Measurements from ENCODE around the gene CLIP3. TPM values are rescaled to one million over a fixed set of nuclear protein-coding genes. Genes with fewer than 3 reads are reported as not detected.

CLIP3 gene
- total RNA-seq (2022; extraction: Qiagen RNA extraction; ENCODE audit: low read depth), result 0.40 to 1.4 TPM (median 0.76 TPM) in 5 replicates

GRCh38 chr19:36032251-36033104, at the start of gene CLIP3:
CLIP3 (minus strand) TSS chr19:36032873; CDS start chr19:36032357, 516 bp downstream.

GRCh38 chr19:36054733-36055686, 22.3 kb upstream of the CLIP3 start, which contains the start of gene WDR62:
WDR62 (plus strand) TSS chr19:36054897; CDS start chr19:36054972, 75 bp downstream.

GRCh38 chr19:36054119-36054732, 21.6 kb upstream of the CLIP3 start, which contains the start of gene THAP8:
THAP8 (minus strand) TSS chr19:36054285; CDS start chr19:36054217, 68 bp downstream.

GRCh38 chr19:36014012-36014924, 18.4 kb downstream of the CLIP3 start, which contains the start of gene ALKBH6:
ALKBH6 (minus strand) TSS chr19:36014213; CDS start chr19:36013397, 816 bp downstream.

GRCh38 chr19:36008336-36008978, 24.2 kb downstream of the CLIP3 start, which contains the start of gene SYNE4:
SYNE4 (minus strand) TSS chr19:36008813; CDS start chr19:36008681, 132 bp downstream.

GRCh38 chr19:35995048-35995993, 37.4 kb downstream of the CLIP3 start, which contains the start of gene SDHAF1:
SDHAF1 (plus strand) TSS chr19:35995188; CDS start chr19:35995275, 87 bp downstream.

Other genes with a start within 250 kb of the CLIP3 start
- gene PRODH2, start 220.0 kb downstream of the CLIP3 start, total RNA-seq (2022; extraction: Qiagen RNA extraction; ENCODE audit: low read depth), result 0.18 to 0.61 TPM (median 0.44 TPM) in 5 replicates
- 0.13 to 0.65 TPM (median 0.36 TPM) in 5 replicates for gene NPHS1, start 180.4 kb downstream of the CLIP3 start, total RNA-seq (2022; extraction: Qiagen RNA extraction; ENCODE audit: low read depth)
- gene KIRREL2, start 176.0 kb downstream of the CLIP3 start, total RNA-seq (2022; extraction: Qiagen RNA extraction; ENCODE audit: low read depth), result 0.53 to 0.73 TPM (median 0.57 TPM) in 5 replicates
- gene APLP1, start 164.3 kb downstream of the CLIP3 start, total RNA-seq (2022; extraction: Qiagen RNA extraction; ENCODE audit: low read depth), result 69.5 to 103 TPM (median 99.5 TPM) in 5 replicates
- gene NFKBID, start 132.3 kb downstream of the CLIP3 start, total RNA-seq (2022; extraction: Qiagen RNA extraction; ENCODE audit: low read depth), result 6.6 to 8.7 TPM (median 7.9 TPM) in 5 replicates
- gene HCST, start 130.3 kb downstream of the CLIP3 start, total RNA-seq (2022; extraction: Qiagen RNA extraction; ENCODE audit: low read depth), result 0.18 to 0.64 TPM (median 0.27 TPM) in 3 of 5 replicates, not detected in the others
- not detected in 5 replicates for gene TYROBP, start 124.6 kb downstream of the CLIP3 start, total RNA-seq (2022; extraction: Qiagen RNA extraction; ENCODE audit: low read depth)
- gene LRFN3, start 96.5 kb downstream of the CLIP3 start, total RNA-seq (2022; extraction: Qiagen RNA extraction; ENCODE audit: low read depth), result 15.3 to 21.9 TPM (median 19.7 TPM) in 5 replicates
- 32.5 to 53.6 TPM (median 52.3 TPM) in 5 replicates for gene SDHAF1, start 37.7 kb downstream of the CLIP3 start, total RNA-seq (2022; extraction: Qiagen RNA extraction; ENCODE audit: low read depth)
- gene SYNE4, start 24.1 kb downstream of the CLIP3 start, total RNA-seq (2022; extraction: Qiagen RNA extraction; ENCODE audit: low read depth), result 0.13 to 0.72 TPM (median 0.28 TPM) in 5 replicates
- 25.3 to 29.7 TPM (median 26.5 TPM) in 5 replicates for gene ALKBH6, start 18.7 kb downstream of the CLIP3 start, total RNA-seq (2022; extraction: Qiagen RNA extraction; ENCODE audit: low read depth)
- 4.5 to 6.9 TPM (median 5.2 TPM) in 5 replicates for gene THAP8, start 21.4 kb upstream of the CLIP3 start, total RNA-seq (2022; extraction: Qiagen RNA extraction; ENCODE audit: low read depth)
- 20.4 to 29.8 TPM (median 26.5 TPM) in 5 replicates for gene WDR62, start 22.0 kb upstream of the CLIP3 start, total RNA-seq (2022; extraction: Qiagen RNA extraction; ENCODE audit: low read depth)
- gene OVOL3, start 78.3 kb upstream of the CLIP3 start, total RNA-seq (2022; extraction: Qiagen RNA extraction; ENCODE audit: low read depth), result 0.31 to 0.80 TPM in 2 of 5 replicates, not detected in the others
- 240 to 283 TPM (median 257 TPM) in 5 replicates for gene POLR2I, start 82.0 kb upstream of the CLIP3 start, total RNA-seq (2022; extraction: Qiagen RNA extraction; ENCODE audit: low read depth)
- gene TBCB, start 82.6 kb upstream of the CLIP3 start, total RNA-seq (2022; extraction: Qiagen RNA extraction; ENCODE audit: low read depth), result 403 to 564 TPM (median 536 TPM) in 5 replicates
- 1,532 to 2,429 TPM (median 2,140 TPM) in 5 replicates for gene CAPNS1, start 107.2 kb upstream of the CLIP3 start, total RNA-seq (2022; extraction: Qiagen RNA extraction; ENCODE audit: low read depth)
- not detected in 5 replicates for gene COX7A1, start 119.6 kb upstream of the CLIP3 start, total RNA-seq (2022; extraction: Qiagen RNA extraction; ENCODE audit: low read depth)
- 3.7 to 4.9 TPM (median 4.2 TPM) in 5 replicates for gene ZNF565, start 181.8 kb upstream of the CLIP3 start, total RNA-seq (2022; extraction: Qiagen RNA extraction; ENCODE audit: low read depth)
- gene ZNF146, start 182.2 kb upstream of the CLIP3 start, total RNA-seq (2022; extraction: Qiagen RNA extraction; ENCODE audit: low read depth), result 87.9 to 180 TPM (median 119 TPM) in 5 replicates

Data from A549 treated with RU486 at 1 μM for 4 hours (cell line).